Smooth muscle cell (in vitro differentiated cells): ENCODE measurements around the gene SLC35E2B. TPM values are rescaled to one million over a fixed set of nuclear protein-coding genes. Genes with fewer than 3 reads are reported as not detected.
A peak's percentile ranks its signal among the peaks of the same experiment; 100 is the strongest.

Source experiments
- DNase-seq: peaks from one replicate; lab custom pipeline; 2025; ENCODE audit not compliant: unreplicated experiment; lab: John Stamatoyannopoulos, UW
- H2AFZ ChIP-seq: fragments of 200-600 bp; sonication (generic); 2 replicates; pipeline ENCODE4 v1.6.0; 2016; ENCODE audit warnings: antibody characterized with exemption, low read depth, mild to moderate bottlenecking
- H3F3A ChIP-seq: fragments of 200-600 bp; sonication (generic); 2 replicates; pipeline ENCODE4 v1.6.0; 2017; ENCODE audit warnings: antibody characterized with exemption, low read depth
- H3K27ac ChIP-seq: fragments of 200-600 bp; sonication (generic); 2 replicates; pipeline ENCODE4 v1.5.1; 2016; ENCODE audit warnings: low read depth, mild to moderate bottlenecking
- H3K27me3 ChIP-seq: fragments of 200-600 bp; sonication (generic); 2 replicates; pipeline ENCODE4 v1.6.1; 2016; ENCODE audit warnings: low read depth, mild to moderate bottlenecking
- H3K36me3 ChIP-seq: fragments of 200-600 bp; sonication (generic); 2 replicates; pipeline ENCODE4 v1.5.1; 2016; ENCODE audit warnings: low read depth
- H3K4me1 ChIP-seq: fragments of 200-600 bp; sonication (generic); 2 replicates; pipeline ENCODE4 v1.5.1; 2016; ENCODE audit warnings: low read depth
- H3K4me2 ChIP-seq: fragments of 200-600 bp; sonication (generic); 2 replicates; pipeline ENCODE4 v1.6.0; 2016; ENCODE audit warnings: mild to moderate bottlenecking
- H3K4me3 ChIP-seq: fragments of 200-600 bp; sonication (generic); 2 replicates; pipeline ENCODE4 v1.5.1; 2016; ENCODE audit warnings: mild to moderate bottlenecking
- H3K79me2 ChIP-seq: fragments of 200-600 bp; sonication (generic); 2 replicates; pipeline ENCODE4 v1.6.0; 2016; ENCODE audit warnings: low read depth, mild to moderate bottlenecking
- H3K9ac ChIP-seq: fragments of 200-600 bp; sonication (generic); 2 replicates; pipeline ENCODE4 v1.6.0; 2016; ENCODE audit warnings: low read depth
- H3K9me3 ChIP-seq: fragments of 200-600 bp; sonication (generic); replicated peaks from 2 replicates; pipeline ENCODE4 v1.5.1; 2016; ENCODE audit warnings: low read depth
- H4K20me1 ChIP-seq: fragments of 200-600 bp; sonication (generic); 2 replicates; pipeline ENCODE4 v1.6.0; 2016; ENCODE audit warnings: low read depth
- CTCF ChIP-seq: fragments of 200-600 bp; sonication (generic); IDR thresholded peaks from 2 replicates; pipeline ENCODE4 v1.5.1; 2017; ENCODE audit warnings: borderline replicate concordance, mild to moderate bottlenecking, antibody characterized with exemption; ENCODE audit not compliant: insufficient read depth, poor library complexity, severe bottlenecking
- WGBS: methylation state at CpG from one replicate; pipeline ENCODE4 v1.1.7; 2016; ENCODE audit warnings: low lambda C conversion rate; 5-methylcytosine and 5-hydroxymethylcytosine counted together
- polyA plus RNA-seq: library from polyadenylated mRNA; unstranded; fragments of >200 nt; fragmentation: Nextera tagmentation; extraction: Ambion mirVana; gene quantifications from 2 replicates; pipeline ENCODE4 v1.2.1, GENCODE V29; 2016
- total RNA-seq: library from RNA; depleted of rRNA; stranded (reverse); fragments of >200 nt; gene quantifications from 2 replicates; pipeline ENCODE4 v1.2.3, GENCODE V29; 2014

The SLC35E2B gene
- total and polyA plus RNA-seq, 2 experiments from 2014 or later, result 19.7 to 24.2 TPM

- H2AFZ ChIP-seq, result no peak overlapping the region
- no peak for TF ChIP-seq CTCF
- H3K36me3 ChIP-seq, result no peaks in the 10 kb centered on the region
- DNase-seq, result no peak
- no peak overlapping the region for H3K4me3 ChIP-seq
- WGBS, result 81% methylated on average over 38 of the region's 38 CpGs
- peaks cover 3% of the 10 kb centered on the region for H3F3A ChIP-seq
- H3K9ac ChIP-seq, result no peak overlapping the region
- peaks cover 8% of the 10 kb centered on the region for H3K4me1 ChIP-seq
- H4K20me1 ChIP-seq, result peaks cover 71% of the 10 kb centered on the region
- no peaks in the 10 kb centered on the region for H3K27me3 ChIP-seq
- no peak overlapping the region for H3K27ac ChIP-seq
- H3K9me3 ChIP-seq, result no peaks in the 10 kb centered on the region
- peaks cover 1% of the 10 kb centered on the region for H3K79me2 ChIP-seq
- no peak overlapping the region for H3K4me2 ChIP-seq
Observed at GRCh38 chr1:1624443-1625403, 67.9 kb downstream of the SLC35E2B start.

- Histone ChIP-seq H3K79me2 (peaks cover 7% of the 10 kb centered on the region), H3K36me3 (no peaks in the 10 kb centered on the region), H2AFZ (no peak overlapping the region), H3K9ac (no peak overlapping the region), H4K20me1 (peaks cover 71% of the 10 kb centered on the region), H3K4me3 (no peak overlapping the region), H3K4me2 (no peak overlapping the region), H3K27me3 (no peaks in the 10 kb centered on the region), H3F3A (peaks cover 3% of the 10 kb centered on the region), H3K27ac (no peak overlapping the region), H3K9me3 (no peaks in the 10 kb centered on the region), H3K4me1 (peaks cover 8% of the 10 kb centered on the region)
- no peak for DNase-seq
- TF ChIP-seq CTCF, result no peak
- 98% methylated on average over 26 of the region's 51 CpGs for WGBS
Observed at GRCh38 chr1:1623631-1624442, 68.8 kb downstream of the SLC35E2B start.

GRCh38 chr1:1623181-1623630 lies 69.4 kb downstream of the SLC35E2B start:
- no peaks in the 10 kb centered on the region for H3K36me3 ChIP-seq
- no peak overlapping the region for H3K9ac ChIP-seq
- H3K4me2 ChIP-seq, result no peak overlapping the region
- peaks cover 8% of the 10 kb centered on the region for H3K4me1 ChIP-seq
- H3K27ac ChIP-seq, result peak overlapping the region; percentile 27
- H2AFZ ChIP-seq, result no peak overlapping the region
- H3K27me3 ChIP-seq, result no peaks in the 10 kb centered on the region
- H3K79me2 ChIP-seq, result peaks cover 13% of the 10 kb centered on the region
- 94% methylated on average over 14 of the region's 33 CpGs for WGBS
- no peak overlapping the region for H3K4me3 ChIP-seq
- H3K9me3 ChIP-seq, result no peaks in the 10 kb centered on the region
- H4K20me1 ChIP-seq, result peaks cover 72% of the 10 kb centered on the region
- H3F3A ChIP-seq, result peaks cover 3% of the 10 kb centered on the region
- no peak for TF ChIP-seq CTCF
- no peak for DNase-seq
